ENCODE measurements around the gene BRIX1. TPM values are rescaled to one million over a fixed set of nuclear protein-coding genes. Genes with fewer than 3 reads are reported as not detected.

Gene BRIX1
- total RNA-seq, 1 donor from 2014 or later, result 20.2 TPM

DNA sequence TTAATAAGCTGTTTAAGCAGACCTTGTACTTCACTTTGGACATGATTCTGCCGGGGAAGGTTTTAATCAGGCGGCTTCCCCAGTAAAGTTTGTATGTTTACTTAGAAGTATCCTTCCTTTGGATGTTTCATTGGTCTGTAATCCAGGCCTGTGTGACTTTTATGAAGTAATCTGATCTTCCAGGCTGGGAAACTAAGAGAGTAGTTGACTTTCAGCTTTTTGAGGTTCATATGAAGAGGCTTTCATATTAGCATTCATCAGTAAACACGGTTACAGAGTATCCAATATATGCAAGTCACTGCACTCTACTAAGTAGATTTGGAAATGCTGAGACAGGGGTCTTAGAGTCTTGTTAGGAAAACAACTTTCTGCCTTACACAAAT lies 14.9 kb downstream of the BRIX1 start:
- H3K36me3 Mint-ChIP-seq (ENCODE audit: unreplicated experiment), result peaks cover 15% of the 10 kb centered on the region
- DNase-seq (ENCODE audit: extremely low spot score, unreplicated experiment), result no peak
- H3K9me3 Mint-ChIP-seq (ENCODE audit: unreplicated experiment), result no peaks in the 10 kb centered on the region
- no peaks in the 10 kb centered on the region for H3K27me3 Mint-ChIP-seq (ENCODE audit: unreplicated experiment)
- peak overlapping the region; percentile 98 for H3K27ac Mint-ChIP-seq (ENCODE audit: unreplicated experiment)
- peak overlapping the region; percentile 99 for H3K4me3 Mint-ChIP-seq (ENCODE audit: unreplicated experiment)
- TF ChIP-seq CTCF (IDR thresholded peaks at IDR 0.05), result no peak
- H3K4me1 Mint-ChIP-seq (ENCODE audit: unreplicated experiment), result peaks cover 20% of the 10 kb centered on the region

DNA sequence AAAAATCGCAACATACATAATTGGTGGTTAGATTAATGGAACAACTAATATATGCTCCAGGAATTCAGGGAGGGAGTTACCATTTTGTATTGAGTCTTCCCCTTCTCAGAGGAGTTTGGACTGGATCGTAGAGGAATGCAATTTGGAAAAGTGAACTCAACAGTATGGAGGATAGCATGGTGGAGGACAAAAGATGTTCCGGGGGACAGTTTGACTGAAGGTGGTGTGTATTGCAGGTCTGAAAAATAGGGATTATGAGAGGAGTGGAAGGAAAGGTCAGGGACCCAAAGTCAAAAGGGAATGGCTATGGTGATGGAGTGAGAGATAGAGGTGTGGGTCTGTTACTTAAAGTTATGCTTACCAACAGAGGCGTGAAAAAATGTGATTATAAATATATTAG lies 15.4 kb downstream of the BRIX1 start:
- Mint-ChIP-seq H3K9me3 (ENCODE audit: unreplicated experiment) (no peaks in the 10 kb centered on the region), H3K36me3 (ENCODE audit: unreplicated experiment) (peaks cover 15% of the 10 kb centered on the region), H3K27ac (ENCODE audit: unreplicated experiment) (peak overlapping the region; percentile 98), H3K4me1 (ENCODE audit: unreplicated experiment) (peaks cover 20% of the 10 kb centered on the region), H3K4me3 (ENCODE audit: unreplicated experiment) (peak overlapping the region; percentile 99), H3K27me3 (ENCODE audit: unreplicated experiment) (no peaks in the 10 kb centered on the region)
- no peak for TF ChIP-seq CTCF (IDR thresholded peaks at IDR 0.05)
- DNase-seq (ENCODE audit: extremely low spot score, unreplicated experiment), result no peak

- no peaks in the 10 kb centered on the region for H3K27me3 Mint-ChIP-seq (ENCODE audit: unreplicated experiment)
- peaks cover 22% of the 10 kb centered on the region for H3K36me3 Mint-ChIP-seq (ENCODE audit: unreplicated experiment)
- TF ChIP-seq CTCF (IDR thresholded peaks at IDR 0.05), result no peak
- H3K4me3 Mint-ChIP-seq (ENCODE audit: unreplicated experiment), result no peak overlapping the region
- H3K4me1 Mint-ChIP-seq (ENCODE audit: unreplicated experiment), result peaks cover 20% of the 10 kb centered on the region
- no peaks in the 10 kb centered on the region for H3K9me3 Mint-ChIP-seq (ENCODE audit: unreplicated experiment)
- no peak overlapping the region for H3K27ac Mint-ChIP-seq (ENCODE audit: unreplicated experiment)
- DNase-seq (ENCODE audit: extremely low spot score, unreplicated experiment), result no peak
Observed at GRCh38 chr5:34932947-34933346, 17.4 kb downstream of the BRIX1 start.

GRCh38 chr5:34941936-34942335 lies 26.4 kb downstream of the BRIX1 start:
- Mint-ChIP-seq H3K27ac (ENCODE audit: unreplicated experiment) (no peak overlapping the region), H3K27me3 (ENCODE audit: unreplicated experiment) (no peaks in the 10 kb centered on the region), H3K36me3 (ENCODE audit: unreplicated experiment) (peaks cover 50% of the 10 kb centered on the region), H3K9me3 (ENCODE audit: unreplicated experiment) (no peaks in the 10 kb centered on the region), H3K4me1 (ENCODE audit: unreplicated experiment) (no peaks in the 10 kb centered on the region), H3K4me3 (ENCODE audit: unreplicated experiment) (no peak overlapping the region)
- no peak for DNase-seq (ENCODE audit: extremely low spot score, unreplicated experiment)
- TF ChIP-seq CTCF (IDR thresholded peaks at IDR 0.05), result no peak

GRCh38 chr5:34944044-34944443 lies 28.5 kb downstream of the BRIX1 start:
- Mint-ChIP-seq H3K9me3 (ENCODE audit: unreplicated experiment) (no peaks in the 10 kb centered on the region), H3K27me3 (ENCODE audit: unreplicated experiment) (no peaks in the 10 kb centered on the region), H3K4me1 (ENCODE audit: unreplicated experiment) (no peaks in the 10 kb centered on the region), H3K4me3 (ENCODE audit: unreplicated experiment) (no peak overlapping the region), H3K27ac (ENCODE audit: unreplicated experiment) (no peak overlapping the region), H3K36me3 (ENCODE audit: unreplicated experiment) (peaks cover 49% of the 10 kb centered on the region)
- no peak for DNase-seq (ENCODE audit: extremely low spot score, unreplicated experiment)
- TF ChIP-seq CTCF (IDR thresholded peaks at IDR 0.05), result no peak
